DND-41 (cell line): ENCODE data around the gene ITGB7.

Source experiments
- ATAC-seq: fragments of 200-7000 bp; cut with Tn5 transposase; 3 replicates; pipeline ENCODE4 v1.9.1; 2021; ENCODE audit warnings: low read depth; ENCODE audit not compliant: insufficient read depth
- DNase-seq: peaks from one replicate; pipeline ENCODE4 v3.0.0-alpha.2; 2020
- H2AFZ ChIP-seq: 2 replicates; pipeline ENCODE4 v1.6.0; 2012; ENCODE audit warnings: low read depth, low read length
- H3K27ac ChIP-seq: 2 replicates; pipeline ENCODE4 v1.5.1; 2012; ENCODE audit warnings: low read length, inconsistent platforms
- H3K27me3 ChIP-seq: fragments of 200-600 bp; sonication (generic); 2 replicates; pipeline ENCODE4 v1.6.0; 2012; ENCODE audit warnings: low read length, mild to moderate bottlenecking, inconsistent platforms; ENCODE audit not compliant: insufficient read depth, poor library complexity
- H3K36me3 ChIP-seq: 2 replicates; pipeline ENCODE4 v1.5.1; 2012; ENCODE audit warnings: low read length, inconsistent platforms; ENCODE audit not compliant: insufficient read depth
- H3K4me1 ChIP-seq: 2 replicates; pipeline ENCODE4 v1.5.1; 2012; ENCODE audit warnings: mild to moderate bottlenecking, low read length; ENCODE audit not compliant: insufficient read depth
- H3K4me2 ChIP-seq: 2 replicates; pipeline ENCODE4 v1.6.0; 2012; ENCODE audit warnings: mild to moderate bottlenecking, moderate library complexity, low read length, inconsistent platforms; ENCODE audit not compliant: insufficient read depth
- H3K4me3 ChIP-seq, 2 experiments: fragments of 200-600 bp in 1 of 2; shearing (Covaris generic) in 1 of 2; 2 replicates each; pipeline ENCODE4 v1.5.1; 2012 to 2016; ENCODE audit warnings: inconsistent platforms in 2 of 2, low read length in 2 of 2, mild to moderate bottlenecking in 2 of 2, low read depth in 1 of 2, moderate library complexity in 1 of 2
- H3K79me2 ChIP-seq: 2 replicates; pipeline ENCODE4 v1.6.0; 2012; ENCODE audit warnings: low read length, inconsistent platforms; ENCODE audit not compliant: insufficient read depth
- H3K9ac ChIP-seq: 2 replicates; pipeline ENCODE4 v1.6.0; 2012; ENCODE audit warnings: low read depth, mild to moderate bottlenecking, inconsistent platforms, low read length, moderate library complexity
- H3K9me3 ChIP-seq: 2 replicates; pipeline ENCODE4 v1.5.1; 2012; ENCODE audit warnings: low read length, moderate library complexity, mild to moderate bottlenecking, inconsistent platforms; ENCODE audit not compliant: insufficient read depth, severe bottlenecking
- H4K20me1 ChIP-seq: 2 replicates; pipeline ENCODE4 v1.6.0; 2012; ENCODE audit warnings: low read length; ENCODE audit not compliant: insufficient read depth
- CTCF ChIP-seq: IDR thresholded peaks from 2 replicates; pipeline ENCODE4 v1.5.1; 2012; ENCODE audit warnings: borderline replicate concordance, low read length, moderate library complexity, mild to moderate bottlenecking; ENCODE audit not compliant: poor library complexity, severe bottlenecking; ENCODE audit errors: extremely low read depth
- EZH2 ChIP-seq: IDR thresholded peaks from 3 replicates; pipeline ENCODE4 v1.6.1; 2012; ENCODE audit warnings: borderline replicate concordance, low read depth, mild to moderate bottlenecking, moderate library complexity, low read length, inconsistent platforms; ENCODE audit not compliant: severe bottlenecking

The ITGB7 gene

GRCh38 chr12:53212931-53213330, 5.9 kb upstream of the ITGB7 start:
- H3K9ac ChIP-seq = no peak overlapping the region
- no peaks in the 10 kb centered on the region for H3K79me2 ChIP-seq
- DNase-seq = no peak
- H3K27ac ChIP-seq = no peak overlapping the region
- H3K27me3 ChIP-seq = no peaks in the 10 kb centered on the region
- peak overlapping the region; percentile 12; the same call in 1 of the 2 replicates for H2AFZ ChIP-seq
- peaks cover 14% of the 10 kb centered on the region for H3K4me1 ChIP-seq
- H3K4me3 ChIP-seq = no peak overlapping the region
- ATAC-seq = no peak
- H4K20me1 ChIP-seq = no peaks in the 10 kb centered on the region
- TF ChIP-seq CTCF (no peak), EZH2 (no peak)
- no peaks in the 10 kb centered on the region for H3K36me3 ChIP-seq
- H3K4me2 ChIP-seq = 0 out of 2 replicates have a peak overlapping the region, but pooled peaks have one; percentile 51
- H3K9me3 ChIP-seq = no peaks in the 10 kb centered on the region

- H3K4me2 ChIP-seq = no peak overlapping the region
- DNase-seq (peak; percentile 46), ATAC-seq (peak; percentile 35; the same call in 2 of the 3 replicates)
- peaks cover 14% of the 10 kb centered on the region for H3K4me1 ChIP-seq
- peaks cover 4% of the 10 kb centered on the region for H3K27me3 ChIP-seq
- no peaks in the 10 kb centered on the region for H4K20me1 ChIP-seq
- no peak overlapping the region for H3K9ac ChIP-seq
- TF ChIP-seq CTCF (peak; percentile 66), EZH2 (no peak)
- no peak overlapping the region for H3K27ac ChIP-seq
- no peaks in the 10 kb centered on the region for H3K9me3 ChIP-seq
- H3K36me3 ChIP-seq = no peaks in the 10 kb centered on the region
- H3K4me3 ChIP-seq = no peak overlapping the region
- no peaks in the 10 kb centered on the region for H3K79me2 ChIP-seq
- H2AFZ ChIP-seq = no peak overlapping the region
These were observed 4.7 kb upstream of the ITGB7 start for GRCh38 chr12:53211476-53212381.

GRCh38 chr12:53210843-53211242, 3.8 kb upstream of the ITGB7 start:
- Histone ChIP-seq H3K4me3 (no peak overlapping the region), H3K9ac (no peak overlapping the region), H3K27ac (no peak overlapping the region), H3K79me2 (no peaks in the 10 kb centered on the region), H3K27me3 (peaks cover 4% of the 10 kb centered on the region), H3K36me3 (no peaks in the 10 kb centered on the region), H4K20me1 (no peaks in the 10 kb centered on the region), H2AFZ (no peak overlapping the region), H3K4me2 (no peak overlapping the region), H3K9me3 (no peaks in the 10 kb centered on the region), H3K4me1 (peaks cover 14% of the 10 kb centered on the region)
- DNase-seq (no peak), ATAC-seq (no peak)
- TF ChIP-seq CTCF (no peak), EZH2 (no peak)
